ENCODE measurements around the gene DCLK2.
"Not testable (repeated sequence)": the region's sequence is repeated elsewhere in the genome, so short reads cannot be mapped to it uniquely, and the experiment has no call there.

The DCLK2 gene

GRCh38 chr4:150155391-150155790, 77.1 kb downstream of the DCLK2 start:
- H3K4me3 ChIP-seq (replicated peaks; ENCODE audit: low read depth, low read length): no peak overlapping the region
- TF ChIP-seq CTCF (IDR thresholded peaks at IDR 0.05; ENCODE audit: low read length, missing control alignments): no peak
- no peak for DNase-seq (ENCODE audit: low read depth)

- no peak for TF ChIP-seq CTCF (IDR thresholded peaks at IDR 0.05; ENCODE audit: low read length, missing control alignments)
- DNase-seq (ENCODE audit: low read depth): no peak
- no peak overlapping the region for H3K4me3 ChIP-seq (replicated peaks; ENCODE audit: low read depth, low read length)
Observed at GRCh38 chr4:150156543-150156942, 78.3 kb downstream of the DCLK2 start.

GRCh38 chr4:150158041-150158440, 79.8 kb downstream of the DCLK2 start:
- H3K4me3 ChIP-seq (replicated peaks; ENCODE audit: low read depth, low read length): no peak overlapping the region
- no peak for TF ChIP-seq CTCF (IDR thresholded peaks at IDR 0.05; ENCODE audit: low read length, missing control alignments)
- no peak for DNase-seq (ENCODE audit: low read depth)

GRCh38 chr4:150160473-150160872, 82.2 kb downstream of the DCLK2 start:
- peak; percentile 38 for DNase-seq (ENCODE audit: low read depth)
- TF ChIP-seq CTCF (IDR thresholded peaks at IDR 0.05; ENCODE audit: low read length, missing control alignments): no peak
- no peak overlapping the region for H3K4me3 ChIP-seq (replicated peaks; ENCODE audit: low read depth, low read length)

- H3K4me3 ChIP-seq (replicated peaks; ENCODE audit: low read depth, low read length): no peak overlapping the region
- DNase-seq (ENCODE audit: low read depth): no peak
- no peak for TF ChIP-seq CTCF (IDR thresholded peaks at IDR 0.05; ENCODE audit: low read length, missing control alignments)
Observed at GRCh38 chr4:150161109-150161508, 82.9 kb downstream of the DCLK2 start.

GRCh38 chr4:150162020-150162419, 83.8 kb downstream of the DCLK2 start:
- not testable (repeated sequence) for DNase-seq (ENCODE audit: low read depth); H3K4me3 ChIP-seq (replicated peaks; ENCODE audit: low read depth, low read length)

DNA sequence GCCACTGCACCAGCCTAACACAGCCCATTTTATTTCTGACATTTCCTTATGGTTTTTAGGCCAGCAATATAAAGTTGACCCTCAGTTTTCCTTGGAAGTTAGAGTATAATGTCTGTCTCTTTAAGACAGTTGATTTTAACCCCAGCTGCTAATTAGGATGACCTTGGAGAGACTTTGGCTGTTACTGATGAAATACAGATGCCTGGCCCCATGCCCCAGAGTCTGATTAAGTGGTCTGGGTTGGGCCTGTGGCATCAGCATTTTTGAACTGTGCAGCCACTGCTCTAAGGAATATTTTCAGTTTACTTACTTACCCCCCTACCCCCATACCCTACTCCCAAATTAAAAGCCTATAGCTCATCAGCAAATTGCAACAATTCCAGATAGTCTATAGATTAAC, 85.8 kb downstream of the DCLK2 start:
- H3K4me3 ChIP-seq (replicated peaks; ENCODE audit: low read depth, low read length): no peak overlapping the region
- DNase-seq (ENCODE audit: low read depth): no peak
- no peak for TF ChIP-seq CTCF (IDR thresholded peaks at IDR 0.05; ENCODE audit: low read length, missing control alignments)

All from fibroblast of pulmonary artery (primary cell).